ENCODE results near the gene ZCRB1.

DNA sequence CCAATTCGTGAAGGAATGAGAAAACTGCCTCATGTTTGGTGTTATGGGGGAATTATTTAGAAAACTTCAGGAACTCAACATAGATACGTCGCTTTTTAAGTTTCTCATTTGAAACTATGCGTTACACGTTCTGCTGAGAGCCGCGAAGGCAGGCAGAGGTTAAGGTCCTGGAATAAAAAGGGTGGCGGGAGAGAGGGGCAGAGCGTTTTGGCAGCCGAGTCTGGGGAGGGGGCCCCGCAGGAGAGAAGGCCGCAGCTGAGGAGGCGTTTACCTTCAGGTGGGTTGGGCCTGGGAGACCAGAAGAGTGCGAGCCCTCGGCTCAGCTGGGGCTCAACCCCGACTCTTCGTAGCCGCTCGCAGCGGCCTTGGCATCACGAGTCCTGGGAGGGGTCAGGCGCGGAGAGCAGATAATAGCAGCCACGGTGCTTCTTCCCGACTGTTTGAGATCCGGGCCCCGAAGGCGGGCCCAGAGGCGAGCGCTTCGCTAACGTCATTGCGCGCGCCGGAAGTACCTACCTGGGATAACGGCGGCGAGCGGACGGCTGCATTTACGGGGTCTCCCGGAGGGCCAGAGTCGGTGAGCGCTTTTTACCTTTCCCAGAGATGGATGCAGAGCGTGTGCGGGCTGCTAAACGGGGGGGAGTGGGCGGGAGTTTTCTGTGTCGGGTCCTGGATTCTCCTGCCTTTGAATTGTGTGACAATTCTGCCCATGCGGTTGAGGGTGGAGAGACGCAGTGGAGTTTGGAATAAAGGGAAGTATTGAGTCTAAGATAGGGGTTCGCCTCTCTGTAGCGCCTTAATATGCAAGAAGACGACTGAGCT lies at the start of gene ZCRB1, which contains the start of gene PPHLN1:
- TF ChIP-seq, protein P1, sequence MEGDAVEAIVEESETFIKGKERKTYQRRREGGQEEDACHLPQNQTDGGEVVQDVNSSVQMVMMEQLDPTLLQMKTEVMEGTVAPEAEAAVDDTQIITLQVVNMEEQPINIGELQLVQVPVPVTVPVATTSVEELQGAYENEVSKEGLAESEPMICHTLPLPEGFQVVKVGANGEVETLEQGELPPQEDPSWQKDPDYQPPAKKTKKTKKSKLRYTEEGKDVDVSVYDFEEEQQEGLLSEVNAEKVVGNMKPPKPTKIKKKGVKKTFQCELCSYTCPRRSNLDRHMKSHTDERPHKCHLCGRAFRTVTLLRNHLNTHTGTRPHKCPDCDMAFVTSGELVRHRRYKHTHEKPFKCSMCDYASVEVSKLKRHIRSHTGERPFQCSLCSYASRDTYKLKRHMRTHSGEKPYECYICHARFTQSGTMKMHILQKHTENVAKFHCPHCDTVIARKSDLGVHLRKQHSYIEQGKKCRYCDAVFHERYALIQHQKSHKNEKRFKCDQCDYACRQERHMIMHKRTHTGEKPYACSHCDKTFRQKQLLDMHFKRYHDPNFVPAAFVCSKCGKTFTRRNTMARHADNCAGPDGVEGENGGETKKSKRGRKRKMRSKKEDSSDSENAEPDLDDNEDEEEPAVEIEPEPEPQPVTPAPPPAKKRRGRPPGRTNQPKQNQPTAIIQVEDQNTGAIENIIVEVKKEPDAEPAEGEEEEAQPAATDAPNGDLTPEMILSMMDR (IDR thresholded peaks at IDR 0.05) = peak in 1 of 4 experiments; percentile 12
- peak; percentile 49 to 55 for TF ChIP-seq POLR2A (IDR thresholded peaks at IDR 0.05)
